H1 (cell line): ENCODE results near the gene JAG2. TPM values are rescaled to one million over a fixed set of nuclear protein-coding genes. Genes with fewer than 3 reads are reported as not detected.

ENCODE experiments used
- CTCF ChIA-PET: fragments of 300-600 bp; sonication (Branson Sonifier 250); formaldehyde crosslinking; loops from one replicate; lab custom pipeline; 2021; ENCODE audit not compliant: partially characterized antibody; lab: Charles Lee
- POLR2A ChIA-PET: fragments of 300-600 bp; sonication (Branson Sonifier 250); formaldehyde crosslinking; loops from one replicate; lab custom pipeline; 2021; ENCODE audit warnings: inconsistent platforms; ENCODE audit not compliant: partially characterized antibody; lab: Charles Lee
- DNase-seq, 2 experiments: peaks; one replicate each; pipeline versions ENCODE4 v3.0.0 to v3.0.0-alpha.2; 2010 to 2022; ENCODE audit warnings: low spot score in 2 of 2, low read depth in 1 of 2, mixed read lengths in 1 of 2
- FAIRE-seq: peaks from 2 replicates; lab custom pipeline; 2011; peaks lifted over from hg19 to GRCh38; lab: Jason Lieb, UNC
- H2AFZ ChIP-seq: 2 replicates; pipeline ENCODE4 v1.8.1; 2012; ENCODE audit warnings: low read length, inconsistent platforms
- H2AK5ac ChIP-seq: 2 replicates; pipeline ENCODE4 v1.6.1; 2013; ENCODE audit warnings: low read depth, low read length
- H2BK120ac ChIP-seq: replicated peaks from 2 replicates; pipeline ENCODE3; 2013; ENCODE audit warnings: low read depth, low read length, inconsistent platforms
- H2BK12ac ChIP-seq: 2 replicates; pipeline ENCODE4 v1.6.1; 2013; ENCODE audit warnings: low read depth, low read length
- H2BK15ac ChIP-seq: 2 replicates; pipeline ENCODE4 v1.6.1; 2013; ENCODE audit warnings: low read length
- H2BK20ac ChIP-seq: 2 replicates; pipeline ENCODE4 v1.6.1; 2013; ENCODE audit warnings: low read length
- H2BK5ac ChIP-seq: 2 replicates; pipeline ENCODE4 v1.6.1; 2013; ENCODE audit warnings: low read depth, low read length
- H3K14ac ChIP-seq: 2 replicates; pipeline ENCODE4 v1.6.1; 2013; ENCODE audit warnings: inconsistent platforms; ENCODE audit not compliant: insufficient read length
- H3K18ac ChIP-seq: 2 replicates; pipeline ENCODE4 v1.6.1; 2013; ENCODE audit warnings: low read length; ENCODE audit errors: extremely low read depth
- H3K23ac ChIP-seq: 2 replicates; pipeline ENCODE4 v1.6.1; 2013; ENCODE audit warnings: inconsistent platforms; ENCODE audit not compliant: insufficient read length
- H3K23me2 ChIP-seq: 2 replicates; pipeline ENCODE4 v1.6.1; 2013; ENCODE audit warnings: low read depth, low read length
- H3K27ac ChIP-seq: 2 replicates; pipeline ENCODE4 v1.6.1; 2011; ENCODE audit warnings: low read depth, low read length, inconsistent platforms
- H3K27me3 ChIP-seq, 4 experiments: replicated peaks in 1 of 4; 1 replicate in 1 of 4; 2 replicates in 3 of 4; pipeline versions ENCODE4 v1.6.1 to v1.8.1; 2011 to 2013; ENCODE audit warnings: low read length in 3 of 4, mild to moderate bottlenecking in 3 of 4, inconsistent platforms in 2 of 4, mixed read lengths in 2 of 4, moderate library complexity in 1 of 4; ENCODE audit not compliant: control insufficient read depth in 3 of 4, insufficient read depth in 3 of 4; ENCODE audit errors: extremely low read depth in 1 of 4
- H3K36me3 ChIP-seq, 4 experiments: 2 replicates each; pipeline versions ENCODE4 v1.6.1 to v1.8.1; 2011 to 2013; ENCODE audit warnings: mild to moderate bottlenecking in 4 of 4, low read length in 3 of 4, moderate library complexity in 2 of 4, control low read depth in 1 of 4, inconsistent platforms in 1 of 4; ENCODE audit not compliant: insufficient read depth in 4 of 4, control insufficient read depth in 2 of 4
- H3K4ac ChIP-seq: replicated peaks from 2 replicates; pipeline ENCODE3; 2013; ENCODE audit warnings: low read length, low read depth, mixed read lengths, inconsistent platforms; ENCODE audit not compliant: insufficient read length
- H3K4me1 ChIP-seq, 4 experiments: replicated peaks in 1 of 4; 1 replicate in 1 of 4; 2 replicates in 3 of 4; pipeline versions ENCODE4 v1.6.1 to v1.8.1; 2011 to 2013; ENCODE audit warnings: low read length in 3 of 4, inconsistent platforms in 2 of 4, mixed read lengths in 1 of 4; ENCODE audit not compliant: insufficient read depth in 4 of 4, control insufficient read depth in 3 of 4
- H3K4me2 ChIP-seq, 2 experiments: 2 replicates each; pipeline versions ENCODE4 v1.6.1 to v1.8.1; 2011 to 2013; ENCODE audit warnings: low read depth in 2 of 2, low read length in 2 of 2, control low read depth in 1 of 2, inconsistent platforms in 1 of 2, mild to moderate bottlenecking in 1 of 2; ENCODE audit not compliant: insufficient read depth in 1 of 2
- H3K4me3 ChIP-seq, 4 experiments: fragments of 200-600, 300-600 bp in 1 of 4; sonication (generic), shearing (Covaris generic), sonication (Bioruptor Twin) in 1 of 4; 2 replicates each; pipeline versions ENCODE4 v1.5.1 to v1.8.1; 2011 to 2016; ENCODE audit warnings: low read length in 4 of 4, low read depth in 3 of 4, control low read depth in 2 of 4, inconsistent platforms in 2 of 4, mild to moderate bottlenecking in 2 of 4, mixed read lengths in 1 of 4, moderate library complexity in 1 of 4; ENCODE audit not compliant: insufficient read depth in 2 of 4; ENCODE audit errors: extremely low read depth in 1 of 4
- H3K56ac ChIP-seq: replicated peaks from 2 replicates; pipeline ENCODE3; 2013; ENCODE audit warnings: low read depth, mild to moderate bottlenecking, mixed read lengths, low read length, inconsistent platforms; ENCODE audit not compliant: insufficient read length
- H3K79me1 ChIP-seq: 2 replicates; pipeline ENCODE4 v1.6.1; 2013; ENCODE audit warnings: low read depth, low read length, control low read depth
- H3K79me2 ChIP-seq, 2 experiments: 2 replicates each; pipeline versions ENCODE4 v1.6.1 to v1.8.1; 2012 to 2013; ENCODE audit warnings: low read length in 2 of 2, mild to moderate bottlenecking in 2 of 2, inconsistent platforms in 1 of 2; ENCODE audit not compliant: insufficient read depth in 2 of 2, control insufficient read depth in 1 of 2
- H3K9ac ChIP-seq, 4 experiments: replicated peaks in 1 of 4; 1 replicate in 1 of 4; 2 replicates in 3 of 4; pipeline versions ENCODE4 v1.6.1 to v1.8.1; 2011 to 2013; ENCODE audit warnings: low read depth in 3 of 4, low read length in 3 of 4, control low read depth in 2 of 4, mild to moderate bottlenecking in 2 of 4, moderate library complexity in 2 of 4, inconsistent platforms in 1 of 4; ENCODE audit errors: extremely low read depth in 1 of 4
- H3K9me3 ChIP-seq, 2 experiments: 2 replicates each; pipeline versions ENCODE4 v1.6.1 to v1.8.1; 2012 to 2013; ENCODE audit warnings: mild to moderate bottlenecking in 2 of 2, moderate library complexity in 2 of 2, control low read depth in 1 of 2, inconsistent platforms in 1 of 2, low read depth in 1 of 2, low read length in 1 of 2, mixed read lengths in 1 of 2; ENCODE audit not compliant: insufficient read depth in 2 of 2
- H4K20me1 ChIP-seq, 2 experiments: replicated peaks in 1 of 2; 2 replicates each; pipeline versions ENCODE3 to v1.8.1; 2011 to 2013; ENCODE audit warnings: inconsistent platforms in 2 of 2, low read length in 2 of 2, mild to moderate bottlenecking in 1 of 2; ENCODE audit not compliant: insufficient read depth in 2 of 2, control insufficient read depth in 1 of 2
- H4K5ac ChIP-seq: 2 replicates; pipeline ENCODE4 v1.6.1; 2013; ENCODE audit warnings: low read length, low read depth, mixed read lengths, inconsistent platforms; ENCODE audit not compliant: insufficient read length
- H4K8ac ChIP-seq: 2 replicates; pipeline ENCODE4 v1.8.0; 2013; ENCODE audit warnings: mild to moderate bottlenecking, moderate library complexity, low read length, inconsistent platforms; ENCODE audit not compliant: insufficient read depth; ENCODE audit errors: extremely low read depth
- H4K91ac ChIP-seq: replicated peaks from 2 replicates; pipeline ENCODE3; 2013; ENCODE audit warnings: low read length, mixed read lengths, inconsistent platforms; ENCODE audit not compliant: insufficient read length
- CTCF ChIP-seq, 3 experiments: IDR thresholded peaks; 1 replicate in 2 of 3; 2 replicates in 1 of 3; pipeline versions ENCODE4 v1.5.1 to v1.6.1; 2011; ENCODE audit warnings: low read length in 3 of 3, mild to moderate bottlenecking in 3 of 3, inconsistent platforms in 2 of 3, low read depth in 1 of 3, moderate library complexity in 1 of 3; ENCODE audit not compliant: insufficient read depth in 1 of 3; ENCODE audit errors: control extremely low read depth in 1 of 3
- KDM5A ChIP-seq: fragments of 200-600 bp; IDR thresholded peaks from 2 replicates; pipeline ENCODE4 v1.7.1; 2012; ENCODE audit warnings: mild to moderate bottlenecking, low read length, inconsistent platforms, mixed read lengths
- PHF8 ChIP-seq: fragments of 200-600 bp; sonication (generic); conservative IDR thresholded peaks from 2 replicates; pipeline ENCODE4 v1.7.1; 2012; ENCODE audit warnings: low read depth, mild to moderate bottlenecking, inconsistent platforms, low read length, moderate library complexity
- SIX5 ChIP-seq: IDR thresholded peaks from 2 replicates; pipeline ENCODE4 v1.6.1; 2011; ENCODE audit warnings: mild to moderate bottlenecking, low read depth, low read length
- SP1 ChIP-seq: IDR thresholded peaks from 2 replicates; pipeline ENCODE4 v1.6.1; 2011; ENCODE audit warnings: low read depth, low read length
- WGBS, 2 experiments: shearing (Covaris generic) in 1 of 2; methylation state at CpG; one replicate each; pipeline versions ENCODE4 v1.1.6 to v1.1.7; 2013 to 2015; ENCODE audit warnings: low lambda C conversion rate in 2 of 2, mixed read lengths in 2 of 2, inconsistent platforms in 1 of 2, low coverage in 1 of 2, missing lambda C conversion rate in 1 of 2; ENCODE audit not compliant: insufficient replicate concordance in 2 of 2, insufficient coverage in 1 of 2, insufficient read length in 1 of 2; ENCODE audit errors: extremely low coverage in 1 of 2, missing lambda C conversion rate in 1 of 2; 5-methylcytosine and 5-hydroxymethylcytosine counted together
- polyA plus RNA-seq, 7 experiments: library from polyadenylated mRNA; depleted of rRNA in 3 of 7; stranded (reverse) in 5 of 7; unstranded in 2 of 7; fragments of >200 nt in 5 of 7; fragments of 200-250 nt in 2 of 7; gene quantifications; 1 replicate in 5 of 7; 2 replicates in 1 of 7; 4 replicates in 1 of 7; pipeline versions ENCODE4 v1.2.1 to v1.2.3, GENCODE V29; 2011 to 2013; ENCODE audit warnings: missing spikeins in 2 of 7, mixed read lengths in 2 of 7
- total RNA-seq: library from RNA; stranded (reverse); fragmentation: NEBNext Ultra II Directional; extraction: Animal tissue kit (Norgen Biotek cat#: 25700); gene quantifications from 2 replicates; pipeline ENCODE4 v1.2.1, GENCODE V29; 2021

The JAG2 gene
- total and polyA plus RNA-seq, 2 of the 8 experiments (the other 6 are each of a cell fraction or from before 2014, with no cell fraction given) = 2.8 to 6.2 TPM

GRCh38 chr14:105099778-105100177 lies 68.8 kb downstream of the JAG2 start:
- FAIRE-seq (no peak), DNase-seq (no peak)
- Histone ChIP-seq H3K79me2 (no peaks in the 10 kb centered on the region), H3K23ac (no peak overlapping the region), H2AFZ (no peak overlapping the region), H3K23me2 (no peaks in the 10 kb centered on the region), H3K4ac (no peak overlapping the region), H2BK120ac (no peak overlapping the region)
- WGBS, 2 experiments = 64% methylated on average over 6 of the region's 6 CpGs; no CpG with 5 or more reads in 1 of the 2 experiments
- POLR2A ChIA-PET = no interaction called here
- TF ChIP-seq CTCF (IDR thresholded peaks at IDR 0.05; ENCODE audit: control extremely low read depth in 1 of 3, insufficient read depth in 1 of 3, low read depth in 1 of 3, low read length in 3 of 3) = no peak
- no peak for TF ChIP-seq KDM5A
- no peak for TF ChIP-seq SIX5
- no peak for TF ChIP-seq SP1
- no peak for TF ChIP-seq PHF8
- TF ChIP-seq, all 59 proteins: peak for 0
- CTCF ChIA-PET = no interaction called here
- no peak overlapping the region for H3K27ac ChIP-seq
- H3K4me2 ChIP-seq = no peak overlapping the region
- H4K20me1 ChIP-seq = peaks cover 0 to 4% of the 10 kb centered on the region in 2 experiments
- H4K8ac ChIP-seq = no peak overlapping the region
- H3K14ac ChIP-seq = no peak overlapping the region
- no peak overlapping the region for H3K56ac ChIP-seq
- H3K79me1 ChIP-seq = no peaks in the 10 kb centered on the region
- H4K5ac ChIP-seq = no peak overlapping the region
- no peaks in the 10 kb centered on the region for H3K36me3 ChIP-seq
- no peak overlapping the region for H3K9ac ChIP-seq
- H2BK20ac ChIP-seq = no peak overlapping the region
- no peak overlapping the region for H4K91ac ChIP-seq
- H3K27me3 ChIP-seq = peaks cover 0 to 9% (median 2%) of the 10 kb centered on the region in 4 experiments; a peak in 2 of 7 replicates
- no peaks in the 10 kb centered on the region for H3K4me1 ChIP-seq
- H3K18ac ChIP-seq = no peak overlapping the region
- H2BK12ac ChIP-seq = no peak overlapping the region
- no peak overlapping the region for H2BK5ac ChIP-seq
- no peak overlapping the region for H3K4me3 ChIP-seq
- H2BK15ac ChIP-seq = no peak overlapping the region
- H2AK5ac ChIP-seq = no peak overlapping the region
- peaks cover 11 to 22% of the 10 kb centered on the region in 2 experiments for H3K9me3 ChIP-seq
